Liver (tissue), 9 donors: ENCODE data around the gene STK36. TPM values are rescaled to one million over a fixed set of nuclear protein-coding genes. Genes with fewer than 3 reads are reported as not detected.
A peak's percentile ranks its signal among the peaks of the same experiment; 100 is the strongest.

Experiments used
- DNase-seq: peaks from one replicate; pipeline ENCODE4 v3.0.0-alpha.2; 2017; ENCODE audit warnings: low spot score
- H3K27ac ChIP-seq, 2 donors: one replicate each; pipeline ENCODE4 v1.7.0; 2013; ENCODE audit warnings: inconsistent platforms in 2 of 2, low read length in 2 of 2, control low read depth in 1 of 2, low read depth in 1 of 2, mild to moderate bottlenecking in 1 of 2
- H3K27me3 ChIP-seq, 4 donors: one replicate each; pipeline versions ENCODE4 v1.6.1 to v1.7.0; 2013; ENCODE audit warnings: low read length in 3 of 4, inconsistent platforms in 1 of 4, mild to moderate bottlenecking in 1 of 4, moderate library complexity in 1 of 4; ENCODE audit not compliant: control insufficient read depth in 4 of 4, insufficient read depth in 4 of 4
- H3K36me3 ChIP-seq, 4 donors: one replicate each; pipeline versions ENCODE4 v1.6.1 to v1.7.0; 2013; ENCODE audit warnings: low read length in 3 of 4, mild to moderate bottlenecking in 3 of 4, low read depth in 1 of 4, moderate library complexity in 1 of 4; ENCODE audit not compliant: control insufficient read depth in 4 of 4, insufficient read depth in 3 of 4
- H3K4me1 ChIP-seq, 4 donors: one replicate each; pipeline versions ENCODE4 v1.6.1 to v1.7.0; 2013; ENCODE audit warnings: low read length in 3 of 4, mild to moderate bottlenecking in 3 of 4, moderate library complexity in 1 of 4; ENCODE audit not compliant: control insufficient read depth in 4 of 4, insufficient read depth in 4 of 4
- H3K4me3 ChIP-seq, 3 donors: one replicate each; pipeline versions ENCODE4 v1.6.1 to v1.7.0; 2013; ENCODE audit warnings: low read length in 3 of 3, control low read depth in 1 of 3, low read depth in 1 of 3, mild to moderate bottlenecking in 1 of 3
- H3K9ac ChIP-seq, 2 donors: one replicate each; pipeline ENCODE4 v1.7.0; 2013; ENCODE audit warnings: low read length in 2 of 2, mild to moderate bottlenecking in 2 of 2, moderate library complexity in 2 of 2, control low read depth in 1 of 2, low read depth in 1 of 2
- H3K9me3 ChIP-seq, 4 donors: one replicate each; pipeline versions ENCODE4 v1.6.1 to v1.7.0; 2013; ENCODE audit warnings: low read length in 3 of 4; ENCODE audit not compliant: control insufficient read depth in 4 of 4
- ATF3 ChIP-seq: IDR thresholded peaks from 2 replicates; pipeline ENCODE4 v1.6.1; 2016; ENCODE audit warnings: antibody characterized with exemption
- FOXA2 ChIP-seq: IDR thresholded peaks from 2 replicates; pipeline ENCODE4 v1.6.1; 2016; ENCODE audit warnings: antibody characterized with exemption
- HNF4A ChIP-seq, 2 donors: conservative IDR thresholded peaks; 2 replicates each; pipeline ENCODE4 v1.6.1; 2016; ENCODE audit warnings: antibody characterized with exemption in 2 of 2, mild to moderate bottlenecking in 2 of 2
- JUND ChIP-seq, 2 donors: IDR thresholded peaks; 2 replicates each; pipeline ENCODE4 v1.6.1; 2016; ENCODE audit warnings: antibody characterized with exemption in 2 of 2
- NR2F2 ChIP-seq: IDR thresholded peaks from 2 replicates; pipeline ENCODE4 v1.6.1; 2016; ENCODE audit warnings: antibody characterized with exemption
- RAD21 ChIP-seq, 2 donors: IDR thresholded peaks; 2 replicates each; pipeline ENCODE4 v1.6.1; 2016; ENCODE audit warnings: antibody characterized with exemption in 2 of 2, mild to moderate bottlenecking in 2 of 2
- TAF1 ChIP-seq: conservative IDR thresholded peaks from 2 replicates; pipeline ENCODE4 v1.6.1; 2016; ENCODE audit warnings: antibody characterized with exemption, mild to moderate bottlenecking
- YY1 ChIP-seq: IDR thresholded peaks from 2 replicates; pipeline ENCODE4 v1.6.1; 2016; ENCODE audit warnings: antibody characterized with exemption, mild to moderate bottlenecking
- WGBS: extraction: QIAGEN DNeasy Blood & Tissue Kit; methylation state at CpG from one replicate; pipeline ENCODE4 v1.1.7; 2013; 5-methylcytosine and 5-hydroxymethylcytosine counted together
- polyA plus RNA-seq, 2 donors: library from polyadenylated mRNA; stranded (reverse) in 1 of 2; unstranded in 1 of 2; fragments of 200-250 nt in 1 of 2; fragments of >200 nt in 1 of 2; fragmentation: Nextera tagmentation in 1 of 2; extraction: Ambion mirVana in 1 of 2; gene quantifications; one replicate each; pipeline versions ENCODE4 v1.2.1 to v1.2.3, GENCODE V29; 2013 to 2015
- total RNA-seq, 2 donors: library from RNA; depleted of rRNA; stranded (reverse); fragments of >200 nt; gene quantifications; one replicate each; pipeline ENCODE4 v1.2.3, GENCODE V29; 2014
- TF ChIP-seq, protein P1 (sequence below): IDR thresholded peaks from 2 replicates; pipeline ENCODE4 v1.6.1; 2016; ENCODE audit warnings: antibody characterized with exemption
- TF ChIP-seq, protein P2 (sequence below): IDR thresholded peaks from 2 replicates; pipeline ENCODE4 v1.6.1; 2016; ENCODE audit warnings: antibody characterized with exemption, mild to moderate bottlenecking
- TF ChIP-seq, protein P3 (sequence below): fragments of 150-350 bp; IDR thresholded peaks from 2 replicates; pipeline ENCODE4 v1.5.1; 2017; ENCODE audit warnings: improper control_type of control experiment, low read depth, low read length; ENCODE audit not compliant: missing input control
- donor health status: healthy.
- donor health status: healthy.
- donor health status: healthy.
- donor health status: healthy.
- donor health status: healthy.

Gene STK36
- total and polyA plus RNA-seq, 4 donors: 5.1 to 17.2 (median 7.0) TPM

- H3K27ac ChIP-seq: no peak overlapping the region
- H3K4me1 ChIP-seq: peaks cover 0 to 24% (median 17%) of the 10 kb centered on the region in 4 donors
- H3K4me3 ChIP-seq: no peak overlapping the region
- H3K9ac ChIP-seq: no peak overlapping the region
- DNase-seq: peak; percentile 54
- H3K36me3 ChIP-seq: peaks cover 21 to 78% (median 42%) of the 10 kb centered on the region in 4 donors
- H3K9me3 ChIP-seq: no peaks in the 10 kb centered on the region
- TF ChIP-seq, protein P1, sequence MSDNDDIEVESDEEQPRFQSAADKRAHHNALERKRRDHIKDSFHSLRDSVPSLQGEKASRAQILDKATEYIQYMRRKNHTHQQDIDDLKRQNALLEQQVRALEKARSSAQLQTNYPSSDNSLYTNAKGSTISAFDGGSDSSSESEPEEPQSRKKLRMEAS: no peak
- TF ChIP-seq RAD21 (IDR thresholded peaks at IDR 0.05) (peak; percentile 90 to 96), FOXA2 (no peak)
- TF ChIP-seq, protein P2, sequence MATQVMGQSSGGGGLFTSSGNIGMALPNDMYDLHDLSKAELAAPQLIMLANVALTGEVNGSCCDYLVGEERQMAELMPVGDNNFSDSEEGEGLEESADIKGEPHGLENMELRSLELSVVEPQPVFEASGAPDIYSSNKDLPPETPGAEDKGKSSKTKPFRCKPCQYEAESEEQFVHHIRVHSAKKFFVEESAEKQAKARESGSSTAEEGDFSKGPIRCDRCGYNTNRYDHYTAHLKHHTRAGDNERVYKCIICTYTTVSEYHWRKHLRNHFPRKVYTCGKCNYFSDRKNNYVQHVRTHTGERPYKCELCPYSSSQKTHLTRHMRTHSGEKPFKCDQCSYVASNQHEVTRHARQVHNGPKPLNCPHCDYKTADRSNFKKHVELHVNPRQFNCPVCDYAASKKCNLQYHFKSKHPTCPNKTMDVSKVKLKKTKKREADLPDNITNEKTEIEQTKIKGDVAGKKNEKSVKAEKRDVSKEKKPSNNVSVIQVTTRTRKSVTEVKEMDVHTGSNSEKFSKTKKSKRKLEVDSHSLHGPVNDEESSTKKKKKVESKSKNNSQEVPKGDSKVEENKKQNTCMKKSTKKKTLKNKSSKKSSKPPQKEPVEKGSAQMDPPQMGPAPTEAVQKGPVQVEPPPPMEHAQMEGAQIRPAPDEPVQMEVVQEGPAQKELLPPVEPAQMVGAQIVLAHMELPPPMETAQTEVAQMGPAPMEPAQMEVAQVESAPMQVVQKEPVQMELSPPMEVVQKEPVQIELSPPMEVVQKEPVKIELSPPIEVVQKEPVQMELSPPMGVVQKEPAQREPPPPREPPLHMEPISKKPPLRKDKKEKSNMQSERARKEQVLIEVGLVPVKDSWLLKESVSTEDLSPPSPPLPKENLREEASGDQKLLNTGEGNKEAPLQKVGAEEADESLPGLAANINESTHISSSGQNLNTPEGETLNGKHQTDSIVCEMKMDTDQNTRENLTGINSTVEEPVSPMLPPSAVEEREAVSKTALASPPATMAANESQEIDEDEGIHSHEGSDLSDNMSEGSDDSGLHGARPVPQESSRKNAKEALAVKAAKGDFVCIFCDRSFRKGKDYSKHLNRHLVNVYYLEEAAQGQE: no peak
- TF ChIP-seq, protein P3, sequence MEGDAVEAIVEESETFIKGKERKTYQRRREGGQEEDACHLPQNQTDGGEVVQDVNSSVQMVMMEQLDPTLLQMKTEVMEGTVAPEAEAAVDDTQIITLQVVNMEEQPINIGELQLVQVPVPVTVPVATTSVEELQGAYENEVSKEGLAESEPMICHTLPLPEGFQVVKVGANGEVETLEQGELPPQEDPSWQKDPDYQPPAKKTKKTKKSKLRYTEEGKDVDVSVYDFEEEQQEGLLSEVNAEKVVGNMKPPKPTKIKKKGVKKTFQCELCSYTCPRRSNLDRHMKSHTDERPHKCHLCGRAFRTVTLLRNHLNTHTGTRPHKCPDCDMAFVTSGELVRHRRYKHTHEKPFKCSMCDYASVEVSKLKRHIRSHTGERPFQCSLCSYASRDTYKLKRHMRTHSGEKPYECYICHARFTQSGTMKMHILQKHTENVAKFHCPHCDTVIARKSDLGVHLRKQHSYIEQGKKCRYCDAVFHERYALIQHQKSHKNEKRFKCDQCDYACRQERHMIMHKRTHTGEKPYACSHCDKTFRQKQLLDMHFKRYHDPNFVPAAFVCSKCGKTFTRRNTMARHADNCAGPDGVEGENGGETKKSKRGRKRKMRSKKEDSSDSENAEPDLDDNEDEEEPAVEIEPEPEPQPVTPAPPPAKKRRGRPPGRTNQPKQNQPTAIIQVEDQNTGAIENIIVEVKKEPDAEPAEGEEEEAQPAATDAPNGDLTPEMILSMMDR: peak; percentile 84
- no peaks in the 10 kb centered on the region for H3K27me3 ChIP-seq
- 71% methylated on average over 9 of the region's 9 CpGs for WGBS
Observed at GRCh38 chr2:218648088-218648786, 23.6 kb upstream of the STK36 start.

GRCh38 chr2:218648787-218649100, 23.1 kb upstream of the STK36 start:
- WGBS: 90% methylated on average over 11 of the region's 11 CpGs
- Histone ChIP-seq H3K9me3 (no peaks in the 10 kb centered on the region), H3K36me3 (peaks cover 19 to 78% (median 41%) of the 10 kb centered on the region in 4 donors), H3K27ac (no peak overlapping the region), H3K9ac (no peak overlapping the region), H3K27me3 (no peaks in the 10 kb centered on the region), H3K4me3 (no peak overlapping the region), H3K4me1 (peaks cover 0 to 24% (median 17%) of the 10 kb centered on the region in 4 donors)
- no peak for DNase-seq
- TF ChIP-seq YY1 (no peak), ATF3 (no peak), RAD21 (IDR thresholded peaks at IDR 0.05) (no peak), NR2F2 (no peak), JUND (IDR thresholded peaks at IDR 0.05) (no peak), HNF4A (conservative IDR thresholded peaks at IDR 0.05) (no peak), FOXA2 (no peak), TAF1 (no peak)
- TF ChIP-seq, protein P3: no peak
- TF ChIP-seq, protein P1: no peak
- TF ChIP-seq, protein P2: no peak
